Measurements from ENCODE around the gene MACF1.

MACF1 gene

GRCh38 chr1:39342776-39343175 lies 138.3 kb downstream of the MACF1 start:
- H3K36me3 Mint-ChIP-seq (ENCODE audit: low read depth), result peaks cover 77% of the 10 kb centered on the region
- H3K4me3 Mint-ChIP-seq, result no peak overlapping the region
- no peak overlapping the region for H3K27ac Mint-ChIP-seq
- H3K4me1 Mint-ChIP-seq, result no peaks in the 10 kb centered on the region
- no peak for TF ChIP-seq CTCF (IDR thresholded peaks at IDR 0.05; ENCODE audit: unreplicated experiment in 3 of 3)
- H3K27me3 Mint-ChIP-seq (ENCODE audit: low read depth), result no peaks in the 10 kb centered on the region
- H3K9me3 Mint-ChIP-seq, result no peaks in the 10 kb centered on the region

GRCh38 chr1:39344394-39345154 lies 140.1 kb downstream of the MACF1 start:
- Mint-ChIP-seq H3K36me3 (ENCODE audit: low read depth) (peaks cover 78% of the 10 kb centered on the region), H3K27ac (peak overlapping the region; percentile 21 to 51 (median 41)), H3K4me3 (no peak overlapping the region), H3K4me1 (no peaks in the 10 kb centered on the region), H3K27me3 (ENCODE audit: low read depth) (no peaks in the 10 kb centered on the region), H3K9me3 (no peaks in the 10 kb centered on the region)
- no peak for TF ChIP-seq CTCF (IDR thresholded peaks at IDR 0.05; ENCODE audit: unreplicated experiment in 3 of 3)

GRCh38 chr1:39346872-39347271 lies 142.4 kb downstream of the MACF1 start:
- TF ChIP-seq CTCF (IDR thresholded peaks at IDR 0.05; ENCODE audit: unreplicated experiment in 3 of 3), result no peak
- H3K9me3 Mint-ChIP-seq, result no peaks in the 10 kb centered on the region
- no peak overlapping the region for H3K4me3 Mint-ChIP-seq
- no peaks in the 10 kb centered on the region for H3K27me3 Mint-ChIP-seq (ENCODE audit: low read depth)
- no peaks in the 10 kb centered on the region for H3K4me1 Mint-ChIP-seq
- no peak overlapping the region for H3K27ac Mint-ChIP-seq
- H3K36me3 Mint-ChIP-seq (ENCODE audit: low read depth), result peaks cover 77% of the 10 kb centered on the region

GRCh38 chr1:39348278-39348677 lies 143.8 kb downstream of the MACF1 start:
- H3K9me3 Mint-ChIP-seq, result no peaks in the 10 kb centered on the region
- TF ChIP-seq CTCF (IDR thresholded peaks at IDR 0.05; ENCODE audit: unreplicated experiment in 3 of 3), result no peak
- H3K27ac Mint-ChIP-seq, result no peak overlapping the region
- H3K36me3 Mint-ChIP-seq (ENCODE audit: low read depth), result peaks cover 72% of the 10 kb centered on the region
- H3K4me1 Mint-ChIP-seq, result no peaks in the 10 kb centered on the region
- no peak overlapping the region for H3K4me3 Mint-ChIP-seq
- no peaks in the 10 kb centered on the region for H3K27me3 Mint-ChIP-seq (ENCODE audit: low read depth)

GRCh38 chr1:39352881-39353280 lies 148.4 kb downstream of the MACF1 start:
- no peaks in the 10 kb centered on the region for H3K9me3 Mint-ChIP-seq
- no peak overlapping the region for H3K4me3 Mint-ChIP-seq
- no peaks in the 10 kb centered on the region for H3K27me3 Mint-ChIP-seq (ENCODE audit: low read depth)
- H3K27ac Mint-ChIP-seq, result no peak overlapping the region
- H3K4me1 Mint-ChIP-seq, result no peaks in the 10 kb centered on the region
- peaks cover 72% of the 10 kb centered on the region for H3K36me3 Mint-ChIP-seq (ENCODE audit: low read depth)
- TF ChIP-seq CTCF (IDR thresholded peaks at IDR 0.05; ENCODE audit: unreplicated experiment in 3 of 3), result no peak

GRCh38 chr1:39354572-39354971 lies 150.1 kb downstream of the MACF1 start:
- H3K27me3 Mint-ChIP-seq (ENCODE audit: low read depth), result no peaks in the 10 kb centered on the region
- no peak overlapping the region for H3K27ac Mint-ChIP-seq
- no peaks in the 10 kb centered on the region for H3K9me3 Mint-ChIP-seq
- H3K36me3 Mint-ChIP-seq (ENCODE audit: low read depth), result peaks cover 73% of the 10 kb centered on the region
- H3K4me1 Mint-ChIP-seq, result no peaks in the 10 kb centered on the region
- no peak for TF ChIP-seq CTCF (IDR thresholded peaks at IDR 0.05; ENCODE audit: unreplicated experiment in 3 of 3)
- H3K4me3 Mint-ChIP-seq, result no peak overlapping the region
